ENCODE results near the gene TMEM131L. TPM values are rescaled to one million over a fixed set of nuclear protein-coding genes. Genes with fewer than 3 reads are reported as not detected.

TMEM131L gene
- total RNA-seq, 1 donor from 2014 or later: 29.8 TPM

DNA sequence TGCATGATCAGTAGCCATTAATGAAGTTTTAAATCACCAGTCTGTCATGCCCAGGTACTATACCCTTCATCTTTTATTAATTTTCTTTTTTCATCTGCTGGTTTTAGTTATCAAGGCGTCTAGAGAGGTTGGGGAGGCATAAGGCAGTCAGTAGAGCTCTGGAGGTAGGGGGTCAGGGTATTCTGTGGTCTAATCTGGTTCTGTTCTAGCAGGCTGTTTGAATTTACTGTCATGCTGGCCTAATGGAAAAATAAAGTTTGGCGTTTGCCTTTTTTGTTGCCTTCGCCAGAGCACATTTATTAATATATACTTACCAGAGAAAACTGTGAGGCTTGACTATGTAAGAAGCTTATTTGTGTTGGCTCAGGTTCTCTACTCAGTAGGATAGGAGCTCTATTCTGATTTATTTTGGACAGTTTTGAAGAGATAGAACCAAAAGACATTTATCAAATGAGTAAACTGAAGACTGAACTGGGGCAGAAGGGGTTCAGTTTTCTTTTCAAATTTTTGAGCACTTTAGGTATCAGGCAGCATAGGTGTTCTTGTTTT is 46.9 kb downstream of the TMEM131L start:
- Mint-ChIP-seq H3K9me3 (ENCODE audit: unreplicated experiment) (no peaks in the 10 kb centered on the region), H3K36me3 (ENCODE audit: low read depth, unreplicated experiment) (no peaks in the 10 kb centered on the region), H3K27ac (ENCODE audit: unreplicated experiment) (no peak overlapping the region), H3K4me1 (ENCODE audit: unreplicated experiment) (peaks cover under 1% of the 10 kb centered on the region), H3K4me3 (ENCODE audit: unreplicated experiment) (no peak overlapping the region), H3K27me3 (ENCODE audit: unreplicated experiment) (no peaks in the 10 kb centered on the region)
- TF ChIP-seq, protein P1, sequence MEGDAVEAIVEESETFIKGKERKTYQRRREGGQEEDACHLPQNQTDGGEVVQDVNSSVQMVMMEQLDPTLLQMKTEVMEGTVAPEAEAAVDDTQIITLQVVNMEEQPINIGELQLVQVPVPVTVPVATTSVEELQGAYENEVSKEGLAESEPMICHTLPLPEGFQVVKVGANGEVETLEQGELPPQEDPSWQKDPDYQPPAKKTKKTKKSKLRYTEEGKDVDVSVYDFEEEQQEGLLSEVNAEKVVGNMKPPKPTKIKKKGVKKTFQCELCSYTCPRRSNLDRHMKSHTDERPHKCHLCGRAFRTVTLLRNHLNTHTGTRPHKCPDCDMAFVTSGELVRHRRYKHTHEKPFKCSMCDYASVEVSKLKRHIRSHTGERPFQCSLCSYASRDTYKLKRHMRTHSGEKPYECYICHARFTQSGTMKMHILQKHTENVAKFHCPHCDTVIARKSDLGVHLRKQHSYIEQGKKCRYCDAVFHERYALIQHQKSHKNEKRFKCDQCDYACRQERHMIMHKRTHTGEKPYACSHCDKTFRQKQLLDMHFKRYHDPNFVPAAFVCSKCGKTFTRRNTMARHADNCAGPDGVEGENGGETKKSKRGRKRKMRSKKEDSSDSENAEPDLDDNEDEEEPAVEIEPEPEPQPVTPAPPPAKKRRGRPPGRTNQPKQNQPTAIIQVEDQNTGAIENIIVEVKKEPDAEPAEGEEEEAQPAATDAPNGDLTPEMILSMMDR (IDR thresholded peaks at IDR 0.05; ENCODE audit: unreplicated experiment): no peak
- no peak for DNase-seq (ENCODE audit: low spot score)

DNA sequence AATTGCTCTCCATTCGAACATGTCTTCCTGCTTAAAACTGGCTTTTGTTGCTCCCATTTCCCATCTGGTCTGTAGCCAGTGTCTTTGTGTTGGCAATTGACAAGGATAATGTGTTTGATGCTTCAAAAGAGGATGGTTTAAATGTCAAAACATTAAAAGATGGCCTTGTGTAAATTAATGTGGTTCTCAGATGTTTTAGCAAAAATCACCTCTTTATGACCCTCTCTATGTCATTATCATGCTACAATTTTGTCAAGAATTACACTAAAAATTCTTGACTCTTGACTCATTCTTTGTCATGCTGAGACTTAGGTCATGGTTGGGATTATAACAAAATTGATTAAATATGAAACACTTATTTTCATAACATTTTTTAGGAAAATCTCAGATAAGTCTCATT is 47.4 kb downstream of the TMEM131L start:
- DNase-seq (ENCODE audit: low spot score): no peak
- H3K4me1 Mint-ChIP-seq (ENCODE audit: unreplicated experiment): peaks cover 3% of the 10 kb centered on the region

DNA sequence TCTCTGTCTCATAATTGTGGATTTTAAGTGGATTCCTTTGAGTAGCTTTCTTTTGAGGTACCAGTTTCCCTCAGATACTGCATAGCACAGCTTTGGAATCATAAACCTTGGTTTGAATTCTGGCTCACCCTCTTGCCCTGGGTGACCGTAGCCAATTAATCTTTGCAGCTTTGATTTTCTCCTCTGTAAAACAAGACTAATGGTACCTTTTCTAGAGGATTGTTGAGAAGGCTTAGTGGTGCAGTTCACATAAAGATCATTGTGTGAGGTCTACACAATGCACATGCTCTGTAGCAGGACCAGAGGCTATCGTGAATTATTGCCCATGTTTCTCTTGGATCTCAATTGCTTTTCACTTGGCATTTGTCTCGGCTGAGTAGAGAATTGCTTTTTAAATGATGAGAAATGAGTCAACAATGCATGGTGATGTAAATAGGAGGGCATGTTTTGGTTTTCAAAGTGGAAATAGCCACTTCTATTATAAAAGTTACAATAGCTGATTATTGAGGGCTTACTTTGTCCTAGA is 47.9 kb downstream of the TMEM131L start:
- Mint-ChIP-seq H3K27ac (ENCODE audit: unreplicated experiment) (no peak overlapping the region), H3K36me3 (ENCODE audit: low read depth, unreplicated experiment) (no peaks in the 10 kb centered on the region), H3K4me1 (ENCODE audit: unreplicated experiment) (peaks cover 5% of the 10 kb centered on the region), H3K9me3 (ENCODE audit: unreplicated experiment) (no peaks in the 10 kb centered on the region), H3K4me3 (ENCODE audit: unreplicated experiment) (no peak overlapping the region), H3K27me3 (ENCODE audit: unreplicated experiment) (no peaks in the 10 kb centered on the region)
- DNase-seq (ENCODE audit: low spot score): no peak
- TF ChIP-seq, protein P1 (IDR thresholded peaks at IDR 0.05; ENCODE audit: unreplicated experiment): no peak

More for the DNA sequence above, 47.4 kb downstream of the TMEM131L start:
- Mint-ChIP-seq H3K9me3 (ENCODE audit: unreplicated experiment) (no peaks in the 10 kb centered on the region), H3K4me3 (ENCODE audit: unreplicated experiment) (no peak overlapping the region), H3K36me3 (ENCODE audit: low read depth, unreplicated experiment) (no peaks in the 10 kb centered on the region), H3K27ac (ENCODE audit: unreplicated experiment) (no peak overlapping the region), H3K27me3 (ENCODE audit: unreplicated experiment) (no peaks in the 10 kb centered on the region)
- TF ChIP-seq, protein P1 (IDR thresholded peaks at IDR 0.05; ENCODE audit: unreplicated experiment): no peak

DNA sequence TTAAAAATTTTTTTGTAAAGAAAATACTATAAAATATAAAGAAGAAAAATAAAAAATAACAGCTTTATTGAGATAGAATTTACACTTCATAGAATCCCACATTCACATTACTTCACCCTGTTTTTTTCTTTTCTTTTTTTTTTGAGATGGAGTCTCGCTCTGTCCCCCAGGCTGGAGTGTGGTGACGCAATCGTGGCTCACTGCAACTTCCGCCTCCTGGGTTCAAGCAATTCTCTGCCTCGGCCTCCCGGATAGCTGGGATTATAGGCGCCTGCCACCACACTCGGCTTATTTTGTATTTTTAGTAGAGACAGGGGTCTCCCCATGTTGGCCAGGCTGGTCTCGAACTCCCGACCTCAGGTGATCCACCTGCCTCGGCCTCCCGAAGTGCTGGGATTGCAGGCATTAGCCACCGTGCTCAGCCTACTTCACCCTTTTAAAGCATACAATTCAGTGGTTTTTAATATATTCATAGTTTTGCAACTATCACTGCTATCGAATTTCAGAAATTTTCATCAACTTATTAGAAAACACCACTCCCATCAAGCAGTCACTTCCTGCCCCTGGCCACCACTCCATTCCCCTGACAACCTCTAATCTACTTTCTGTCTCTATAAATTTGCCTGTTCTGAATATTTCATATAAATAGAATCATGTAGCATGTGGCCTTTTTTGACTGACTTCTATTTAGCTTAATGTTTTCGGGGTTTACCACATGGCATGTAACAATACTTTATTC is 48.7 kb downstream of the TMEM131L start:
- Mint-ChIP-seq H3K4me3 (ENCODE audit: unreplicated experiment) (no peak overlapping the region), H3K27ac (ENCODE audit: unreplicated experiment) (no peak overlapping the region), H3K27me3 (ENCODE audit: unreplicated experiment) (no peaks in the 10 kb centered on the region), H3K9me3 (ENCODE audit: unreplicated experiment) (no peaks in the 10 kb centered on the region), H3K36me3 (ENCODE audit: low read depth, unreplicated experiment) (no peaks in the 10 kb centered on the region), H3K4me1 (ENCODE audit: unreplicated experiment) (peaks cover 5% of the 10 kb centered on the region)
- DNase-seq (ENCODE audit: low spot score): no peak
- TF ChIP-seq, protein P1 (IDR thresholded peaks at IDR 0.05; ENCODE audit: unreplicated experiment): no peak

GRCh38 chr4:153517159-153517558 is 51.0 kb downstream of the TMEM131L start:
- Mint-ChIP-seq H3K4me3 (ENCODE audit: unreplicated experiment) (no peak overlapping the region), H3K36me3 (ENCODE audit: low read depth, unreplicated experiment) (no peaks in the 10 kb centered on the region), H3K27ac (ENCODE audit: unreplicated experiment) (no peak overlapping the region), H3K27me3 (ENCODE audit: unreplicated experiment) (no peaks in the 10 kb centered on the region), H3K9me3 (ENCODE audit: unreplicated experiment) (no peaks in the 10 kb centered on the region), H3K4me1 (ENCODE audit: unreplicated experiment) (peaks cover 18% of the 10 kb centered on the region)
- TF ChIP-seq, protein P1 (IDR thresholded peaks at IDR 0.05; ENCODE audit: unreplicated experiment): no peak
- no peak for DNase-seq (ENCODE audit: low spot score)

Data from endothelial cell (in vitro differentiated cells).